GM04504 (cell line): ENCODE results near the gene ACBD4.

Experiments
- DNase-seq: peaks from one replicate; pipeline ENCODE4 v3.0.0-alpha.2; 2012; ENCODE audit warnings: low read depth

ACBD4 gene

GRCh38 chr17:45104497-45104896 is 31.0 kb upstream of the ACBD4 start:
- no peak for DNase-seq

GRCh38 chr17:45104907-45105624 is 30.4 kb upstream of the ACBD4 start:
- no peak for DNase-seq

GRCh38 chr17:45106096-45106495 is 29.4 kb upstream of the ACBD4 start:
- no peak for DNase-seq

- DNase-seq: no peak
Observed at GRCh38 chr17:45106582-45106981, 28.9 kb upstream of the ACBD4 start.

- no peak for DNase-seq
Observed at GRCh38 chr17:45107293-45108010, 28.0 kb upstream of the ACBD4 start.

GRCh38 chr17:45108051-45108450 is 27.4 kb upstream of the ACBD4 start:
- no peak for DNase-seq

GRCh38 chr17:45108595-45109521 is 26.6 kb upstream of the ACBD4 start:
- no peak for DNase-seq

GRCh38 chr17:45110676-45111611 is 24.5 kb upstream of the ACBD4 start:
- DNase-seq: no peak

GRCh38 chr17:45111850-45112249 is 23.6 kb upstream of the ACBD4 start:
- DNase-seq: no peak

GRCh38 chr17:45112559-45113423 is 22.7 kb upstream of the ACBD4 start:
- DNase-seq: no peak

- no peak for DNase-seq
Observed at GRCh38 chr17:45113424-45113754, 22.1 kb upstream of the ACBD4 start.

- no peak for DNase-seq
Observed at GRCh38 chr17:45114117-45114932, 21.2 kb upstream of the ACBD4 start.

GRCh38 chr17:45115015-45115625 is 20.4 kb upstream of the ACBD4 start:
- DNase-seq: no peak

- no peak for DNase-seq
Observed at GRCh38 chr17:45115871-45116270, 19.6 kb upstream of the ACBD4 start.

- DNase-seq: no peak
Observed at GRCh38 chr17:45116434-45117016, 19.0 kb upstream of the ACBD4 start.

GRCh38 chr17:45117334-45117733 is 18.2 kb upstream of the ACBD4 start:
- no peak for DNase-seq

- DNase-seq: no peak
Observed at GRCh38 chr17:45117848-45118646, 17.4 kb upstream of the ACBD4 start.

GRCh38 chr17:45118691-45119090 is 16.8 kb upstream of the ACBD4 start:
- no peak for DNase-seq
